IMR-90 (cell line): ENCODE measurements around the gene RERE. TPM values are rescaled to one million over a fixed set of nuclear protein-coding genes. Genes with fewer than 3 reads are reported as not detected.

ENCODE experiments used
- ATAC-seq: fragments of 200-7000 bp; cut with Tn5 transposase; 2 replicates; pipeline ENCODE4 v1.9.1; 2020; ENCODE audit warnings: low read depth, mild to moderate bottlenecking, moderate library complexity
- BruUV-seq: library from RNA; stranded (reverse); fragments of 400-500 nt; replicated peaks from 2 replicates; lab custom pipeline; 2021; lab: Mats Ljungman, UMichigan
- CTCF ChIA-PET: fragments of 300-600 bp; formaldehyde crosslinking; extraction: SDS; loops from one replicate; lab custom pipeline; 2021; ENCODE audit warnings: antibody characterized with exemption; lab: Yijun Ruan, JAX
- POLR2A ChIA-PET: fragments of 300-600 bp; sonication (Branson Sonifier 250); formaldehyde crosslinking; loops from one replicate; lab custom pipeline; 2022; ENCODE audit warnings: antibody characterized with exemption; ENCODE audit not compliant: unreplicated experiment; lab: Charles Lee
- DNase-seq: peaks from one replicate; pipeline ENCODE4 v3.0.0; 2013
- H2AFZ ChIP-seq: replicated peaks from 2 replicates; pipeline ENCODE3; 2013; ENCODE audit warnings: low read length, mild to moderate bottlenecking; ENCODE audit not compliant: poor library complexity
- H2AK5ac ChIP-seq: 2 replicates; pipeline ENCODE4 v1.6.1; 2013; ENCODE audit warnings: low read depth, low read length, inconsistent platforms
- H2AK9ac ChIP-seq: replicated peaks from 2 replicates; pipeline ENCODE3; 2013; ENCODE audit warnings: mild to moderate bottlenecking, low read depth, low read length, moderate library complexity; ENCODE audit not compliant: poor library complexity
- H2BK120ac ChIP-seq: 2 replicates; pipeline ENCODE4 v1.6.1; 2013; ENCODE audit warnings: low read depth, low read length, inconsistent platforms
- H2BK15ac ChIP-seq: 3 replicates; pipeline ENCODE4 v1.6.1; 2013; ENCODE audit warnings: low read depth, low read length, inconsistent platforms
- H2BK20ac ChIP-seq: 2 replicates; pipeline ENCODE4 v1.6.1; 2013; ENCODE audit warnings: low read depth, mild to moderate bottlenecking, inconsistent platforms, low read length, moderate library complexity
- H2BK5ac ChIP-seq: 2 replicates; pipeline ENCODE4 v1.6.1; 2013; ENCODE audit warnings: mild to moderate bottlenecking, low read depth, low read length, inconsistent platforms; ENCODE audit not compliant: poor library complexity, severe bottlenecking
- H3K14ac ChIP-seq: replicated peaks from 2 replicates; pipeline ENCODE4 v1.6.1; 2013; ENCODE audit warnings: low read depth, low read length, inconsistent platforms
- H3K18ac ChIP-seq: 2 replicates; pipeline ENCODE4 v1.6.1; 2013; ENCODE audit warnings: low read depth, low read length, control low read depth
- H3K23ac ChIP-seq: 2 replicates; pipeline ENCODE4 v1.6.1; 2013; ENCODE audit warnings: low read depth, low read length, inconsistent platforms
- H3K27ac ChIP-seq: 2 replicates; pipeline ENCODE4 v1.5.1; 2013; ENCODE audit warnings: mild to moderate bottlenecking, control low read depth, low read length; ENCODE audit not compliant: insufficient read depth
- H3K27me3 ChIP-seq: 2 replicates; pipeline ENCODE4 v1.6.1; 2013; ENCODE audit warnings: low read length; ENCODE audit not compliant: control insufficient read depth, insufficient read depth
- H3K36me3 ChIP-seq: 2 replicates; pipeline ENCODE4 v1.6.1; 2013; ENCODE audit warnings: low read length, mixed read lengths; ENCODE audit not compliant: control insufficient read depth, insufficient read depth
- H3K4ac ChIP-seq: 2 replicates; pipeline ENCODE4 v1.6.1; 2013; ENCODE audit warnings: low read depth, low read length, inconsistent platforms
- H3K4me1 ChIP-seq: 2 replicates; pipeline ENCODE4 v1.6.1; 2013; ENCODE audit warnings: low read length, mixed read lengths; ENCODE audit not compliant: control insufficient read depth, insufficient read depth
- H3K4me2 ChIP-seq: 2 replicates; pipeline ENCODE4 v1.6.1; 2013; ENCODE audit warnings: low read depth, mild to moderate bottlenecking, control low read depth, low read length, moderate library complexity
- H3K4me3 ChIP-seq: 2 replicates; pipeline ENCODE4 v1.5.1; 2013; ENCODE audit warnings: low read depth, mild to moderate bottlenecking, control low read depth, low read length, moderate library complexity; ENCODE audit not compliant: insufficient read depth
- H3K56ac ChIP-seq: 2 replicates; pipeline ENCODE4 v1.6.1; 2013; ENCODE audit warnings: low read length, inconsistent platforms; ENCODE audit not compliant: insufficient read depth; ENCODE audit errors: extremely low read depth
- H3K79me1 ChIP-seq, 2 experiments: 2 replicates each; pipeline ENCODE4 v1.6.1; 2013; ENCODE audit warnings: low read length in 2 of 2, inconsistent platforms in 1 of 2, low read depth in 1 of 2
- H3K9ac ChIP-seq: 2 replicates; pipeline ENCODE4 v1.6.1; 2013; ENCODE audit warnings: low read depth, low read length, control low read depth
- H3K9me1 ChIP-seq: 2 replicates; pipeline ENCODE4 v1.6.1; 2013; ENCODE audit warnings: low read length, inconsistent platforms; ENCODE audit not compliant: insufficient read depth
- H3K9me3 ChIP-seq: 2 replicates; pipeline ENCODE4 v1.6.1; 2013; ENCODE audit warnings: low read length; ENCODE audit not compliant: control insufficient read depth, insufficient read depth
- H4K20me1 ChIP-seq: 2 replicates; pipeline ENCODE4 v1.6.1; 2013; ENCODE audit warnings: low read length, inconsistent platforms; ENCODE audit not compliant: insufficient read depth
- H4K5ac ChIP-seq: 2 replicates; pipeline ENCODE4 v1.6.1; 2013; ENCODE audit warnings: mild to moderate bottlenecking, low read depth, low read length, control low read depth
- H4K8ac ChIP-seq, 2 experiments: 2 replicates each; pipeline ENCODE4 v1.6.1; 2013; ENCODE audit warnings: low read depth in 2 of 2, low read length in 2 of 2, control low read depth in 1 of 2, inconsistent platforms in 1 of 2
- H4K91ac ChIP-seq: 2 replicates; pipeline ENCODE4 v1.6.1; 2013; ENCODE audit warnings: low read depth, low read length, inconsistent platforms; ENCODE audit not compliant: insufficient read depth
- BHLHE40 ChIP-seq: fragments of 150-350 bp; IDR thresholded peaks from 2 replicates; pipeline ENCODE4 v1.6.1; 2016; ENCODE audit warnings: mild to moderate bottlenecking, low read depth, low read length
- ELK1 ChIP-seq: fragments of 150-350 bp; IDR thresholded peaks from 2 replicates; pipeline ENCODE4 v1.6.1; 2016; ENCODE audit warnings: low read depth, mild to moderate bottlenecking, low read length, moderate library complexity, borderline replicate concordance
- MAZ ChIP-seq: IDR thresholded peaks from 2 replicates; pipeline ENCODE4 v1.6.1; 2012; ENCODE audit warnings: low read depth, mild to moderate bottlenecking, low read length, improper control_type of control experiment, moderate library complexity, borderline replicate concordance
- MXI1 ChIP-seq: IDR thresholded peaks from 2 replicates; pipeline ENCODE4 v1.6.1; 2012; ENCODE audit warnings: low read depth, mild to moderate bottlenecking, low read length, moderate library complexity, borderline replicate concordance
- NFE2L2 ChIP-seq: fragments of 150-350 bp; IDR thresholded peaks from 2 replicates; pipeline ENCODE4 v1.6.1; 2016; ENCODE audit warnings: low read depth, mild to moderate bottlenecking, low read length
- POLR2A ChIP-seq: IDR thresholded peaks from 2 replicates; pipeline ENCODE4 v1.6.1; 2012; ENCODE audit warnings: mild to moderate bottlenecking, low read depth, low read length
- RCOR1 ChIP-seq: IDR thresholded peaks from 2 replicates; pipeline ENCODE4 v1.6.1; 2012; ENCODE audit warnings: mild to moderate bottlenecking, low read length, improper control_type of control experiment; ENCODE audit not compliant: insufficient replicate concordance
- RFX5 ChIP-seq: IDR thresholded peaks from 2 replicates; pipeline ENCODE4 v1.8.0; 2012; ENCODE audit warnings: low read depth, mild to moderate bottlenecking, low read length, moderate library complexity
- SMC3 ChIP-seq: fragments of 150-350 bp; IDR thresholded peaks from 2 replicates; pipeline ENCODE4 v1.6.1; 2016; ENCODE audit warnings: low read depth, mild to moderate bottlenecking, antibody characterized with exemption, low read length, moderate library complexity
- WGBS, 2 experiments: methylation state at CpG; one replicate each; pipeline versions ENCODE4 v1.1.5 to v1.1.7; 2013; ENCODE audit warnings: missing lambda C conversion rate in 2 of 2; ENCODE audit not compliant: insufficient read length in 1 of 2; ENCODE audit errors: extremely low coverage in 2 of 2; 5-methylcytosine and 5-hydroxymethylcytosine counted together
- dilution Hi-C: fragments of 300-500 bp; cut with HindIII; formaldehyde crosslinking; loops from one replicate; pipeline ENCODE4 v1.14.3; 2018; ENCODE audit warnings: low sequenced_read_pairs; ENCODE audit not compliant: unreplicated experiment
- in situ Hi-C: fragments of 300-500 bp; cut with MboI; formaldehyde crosslinking; loops from 3 replicates; pipeline ENCODE4 v1.14.3; 2019; ENCODE audit warnings: low sequenced_read_pairs, inconsistent platforms, mixed read lengths
- intact Hi-C: fragments of 100-400 bp; cut with micrococcal nuclease; formaldehyde crosslinking; loops from 2 replicates; pipeline ENCODE4 v1.10.0; 2022
- polyA plus RNA-seq, 3 experiments: library from polyadenylated mRNA; depleted of rRNA; stranded (reverse); fragments of >200 nt; gene quantifications; 2 replicates each; pipeline ENCODE4 v1.2.3, GENCODE V29; 2012; ENCODE audit warnings: low replicate concordance in 1 of 3
- total RNA-seq: library from RNA; depleted of rRNA; stranded (reverse); fragments of >200 nt; gene quantifications from 2 replicates; pipeline ENCODE4 v1.2.3, GENCODE V29; 2012

Gene RERE
- total and polyA plus RNA-seq, 2 of the 4 experiments (the other 2 are of a cell fraction): 11.5 to 25.1 TPM

- Histone ChIP-seq H3K27ac (no peak overlapping the region), H4K5ac (no peak overlapping the region), H2AK9ac (no peak overlapping the region), H3K9ac (no peak overlapping the region), H2BK120ac (no peak overlapping the region), H4K20me1 (0 out of 2 replicates have a peak, but pooled peaks cover 8% of the 10 kb centered on the region), H3K9me1 (peaks cover 5% of the 10 kb centered on the region; the same call in 1 of the 2 replicates), H3K18ac (no peak overlapping the region), H3K36me3 (0 out of 2 replicates have a peak, but pooled peaks cover 1% of the 10 kb centered on the region), H3K4me2 (no peak overlapping the region), H2AFZ (no peak overlapping the region), H3K4me1 (peaks cover 7% of the 10 kb centered on the region; the same call in 1 of the 2 replicates), H3K4ac (no peak overlapping the region; the same call in 1 of the 2 replicates), H4K8ac (no peak overlapping the region), H3K14ac (no peak overlapping the region), H2BK20ac (no peak overlapping the region), H3K56ac (no peak overlapping the region), H3K79me1 (peaks cover 49 to 76% of the 10 kb centered on the region in 2 experiments), H3K9me3 (no peaks in the 10 kb centered on the region), H3K4me3 (no peak overlapping the region), H4K91ac (no peak overlapping the region), H3K23ac (0 out of 2 replicates have a peak overlapping the region, but pooled peaks have one; percentile 49), H3K27me3 (no peaks in the 10 kb centered on the region), H2BK15ac (no peak overlapping the region), H2BK5ac (no peak overlapping the region), H2AK5ac (no peak overlapping the region)
- intact Hi-C loops: no loop called here
- WGBS, 2 experiments: 100% methylated on average over 2 of the region's 7 CpGs; no CpG with 5 or more reads in 1 of the 2 experiments
- ChIA-PET CTCF (no interaction called here), POLR2A (no interaction called here)
- no TSS peak for BruUV-seq
- TF ChIP-seq BHLHE40 (no peak), RFX5 (no peak), RCOR1 (no peak), SMC3 (no peak), ELK1 (no peak), POLR2A (no peak), MXI1 (no peak), NFE2L2 (no peak), MAZ (no peak)
- in situ Hi-C loops: no loop called here
- dilution Hi-C loops: no loop called here
- DNase-seq (no peak), ATAC-seq (no peak; the same call in 1 of the 2 replicates)
Observed at GRCh38 chr1:8431784-8432183, 385.7 kb downstream of the RERE start.
